ENCODE measurements around the gene NME4.

The NME4 gene

GRCh38 chr16:363766-364490, 33.1 kb upstream of the NME4 start:
- no peak for DNase-seq (ENCODE audit: low read depth)

DNA sequence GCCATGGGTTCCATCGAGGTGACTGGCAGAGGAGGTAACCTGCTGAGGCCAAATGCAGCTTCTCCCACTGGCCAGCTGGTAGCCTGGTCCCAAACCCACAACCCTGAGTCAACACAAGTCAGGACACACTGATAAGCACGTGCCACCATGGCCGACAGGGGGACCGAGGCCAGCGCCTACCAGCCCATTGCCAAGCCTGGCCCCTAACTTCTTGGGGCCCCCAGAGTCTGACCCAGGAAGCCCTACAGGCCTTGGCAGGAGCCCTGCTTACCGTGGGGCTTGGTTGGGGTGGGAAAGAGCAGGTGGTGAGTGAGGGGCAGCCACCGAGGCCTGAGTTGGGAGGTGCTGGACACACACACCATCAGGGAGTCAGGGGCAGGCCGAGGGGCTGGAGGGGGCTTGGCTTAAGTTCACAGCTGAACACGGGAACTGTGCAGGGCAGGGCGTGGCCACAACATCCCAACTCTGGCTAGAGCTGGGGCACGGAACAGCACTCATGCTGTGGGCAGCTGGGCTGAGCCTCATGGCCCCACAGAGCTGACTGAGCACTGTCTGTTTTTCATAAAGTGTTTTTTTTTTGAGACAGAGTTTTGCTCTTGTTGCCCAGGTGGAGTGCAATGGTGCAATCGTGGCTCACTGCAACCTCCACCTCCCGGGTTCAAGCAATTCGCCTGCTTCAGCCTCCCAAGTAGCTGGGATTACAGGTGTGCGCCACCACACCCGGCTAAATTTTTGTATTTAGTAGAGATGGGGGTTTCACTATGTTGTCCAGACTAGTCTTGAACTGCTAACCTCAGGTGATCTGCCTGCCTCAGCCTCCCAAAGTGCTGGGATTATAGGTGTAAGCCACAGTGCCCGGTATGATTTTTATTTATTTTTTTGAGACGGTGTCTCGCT, 32.2 kb upstream of the NME4 start:
- no peak for DNase-seq (ENCODE audit: low read depth)

GRCh38 chr16:366476-366875, 30.5 kb upstream of the NME4 start:
- no peak for DNase-seq (ENCODE audit: low read depth)

DNA sequence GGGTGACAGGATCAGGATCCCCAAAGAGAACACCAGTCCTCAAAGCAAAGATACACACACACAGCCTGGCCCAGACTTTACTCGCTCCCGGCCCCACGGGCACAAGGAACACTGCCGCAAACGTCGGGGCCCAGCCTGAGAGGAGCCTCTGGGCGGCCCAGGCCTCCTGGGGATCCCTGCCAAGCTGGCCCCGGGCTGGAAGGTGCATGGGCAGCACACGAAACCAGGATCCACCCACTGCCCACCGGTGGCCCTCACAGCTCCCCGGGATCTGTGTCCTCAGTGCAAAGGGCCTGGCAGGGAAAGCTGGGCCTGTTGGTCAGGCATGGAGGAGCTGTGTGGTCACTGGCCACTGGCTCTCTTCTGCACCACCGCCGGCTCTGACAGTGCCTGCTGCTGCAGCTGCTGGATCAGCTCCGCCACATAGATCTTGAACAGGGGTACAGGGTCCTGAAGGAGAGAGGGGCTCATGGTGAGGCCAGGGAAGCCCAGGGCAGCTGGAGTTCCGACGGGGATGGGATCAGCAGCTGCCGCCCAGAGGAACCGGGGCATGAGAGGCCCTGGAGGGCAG, 29.6 kb upstream of the NME4 start:
- no peak for DNase-seq (ENCODE audit: low read depth)

DNA sequence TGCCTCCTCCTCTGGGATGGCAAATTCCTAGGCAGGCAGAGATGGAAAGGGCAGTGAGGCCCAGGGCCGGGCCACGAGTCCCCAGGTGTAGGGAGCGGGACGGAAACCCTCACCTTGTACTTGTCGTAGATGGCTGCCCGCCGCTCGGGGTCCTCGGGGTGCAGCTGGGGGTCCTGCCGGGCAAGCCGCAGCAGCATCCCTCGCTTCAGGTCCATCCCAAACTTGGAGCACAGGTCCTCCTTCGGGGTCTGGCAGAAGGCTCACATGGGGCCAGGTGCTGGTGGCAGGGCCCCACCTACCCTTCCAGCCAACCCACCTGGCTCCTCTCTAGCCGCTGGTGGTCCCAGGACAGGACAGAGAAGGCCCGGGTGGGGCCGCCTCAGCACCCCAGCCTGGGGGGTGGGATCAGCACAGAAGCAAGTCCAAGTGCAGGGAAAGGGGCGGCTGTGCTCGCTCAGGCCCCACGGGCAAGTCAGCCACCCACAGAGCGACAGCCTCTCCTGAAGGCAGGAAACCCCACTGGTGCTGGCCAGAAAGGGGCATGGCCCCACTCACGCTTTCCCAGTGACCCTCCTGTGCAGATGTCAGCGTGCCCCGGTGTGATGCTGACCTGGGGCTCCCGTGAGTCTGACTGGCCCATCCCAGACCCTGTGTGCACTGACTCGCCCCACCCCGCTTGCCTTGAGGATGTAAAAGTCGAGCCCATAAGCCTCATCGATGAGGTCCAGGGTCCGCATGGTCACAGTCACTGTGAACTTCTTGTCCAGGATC, 28.4 kb upstream of the NME4 start:
- no peak for DNase-seq (ENCODE audit: low read depth)

- DNase-seq (ENCODE audit: low read depth) = no peak
Measured at GRCh38 chr16:369275-369865, 27.6 kb upstream of the NME4 start.

DNA sequence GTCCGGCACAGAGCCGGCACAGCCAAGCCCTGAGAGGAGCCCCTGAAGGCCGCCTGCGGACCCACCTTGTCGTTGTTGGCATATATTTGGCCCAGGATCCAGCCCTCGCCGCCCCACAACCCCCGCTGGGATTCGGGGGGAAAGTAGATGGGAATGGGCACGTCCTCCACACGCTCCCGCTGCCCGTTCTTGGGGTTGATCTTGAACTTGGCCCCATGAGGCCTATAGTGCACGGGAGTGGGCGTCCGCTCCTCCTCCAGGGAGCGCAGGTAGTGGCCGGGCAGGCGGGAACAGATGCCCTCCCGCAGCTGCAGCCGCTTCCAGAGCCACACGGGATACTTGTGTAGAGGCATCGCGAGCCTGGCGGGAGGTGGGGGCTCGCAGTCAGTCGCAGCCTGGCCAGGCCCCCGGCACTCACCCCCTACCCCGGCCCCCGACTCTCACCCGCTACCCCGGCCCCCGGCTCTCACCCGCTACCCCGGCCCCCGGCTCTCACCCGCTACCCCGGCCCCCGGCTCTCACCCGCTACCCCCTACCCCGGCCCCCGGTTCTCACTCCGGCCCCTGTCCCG, 27.0 kb upstream of the NME4 start:
- no peak for DNase-seq (ENCODE audit: low read depth)

DNA sequence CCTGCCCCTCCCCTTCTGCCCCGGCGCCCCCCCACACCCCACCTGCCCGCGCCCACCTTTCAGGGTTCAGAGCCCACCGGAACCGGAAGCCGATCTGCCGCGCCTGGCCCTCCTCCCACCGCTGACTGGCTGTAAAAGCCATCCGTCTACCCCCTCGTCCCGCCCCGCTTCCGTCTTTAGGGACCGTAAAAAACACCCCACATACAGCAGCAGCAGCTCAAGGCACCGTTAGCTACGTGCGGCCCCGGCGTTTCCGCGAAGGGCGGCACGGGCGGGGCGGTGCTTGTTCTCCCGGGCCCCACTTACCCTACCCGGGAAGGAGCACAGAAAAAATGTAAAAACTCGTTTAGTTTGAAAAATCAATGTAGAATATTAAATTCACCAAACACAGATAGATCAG, 26.6 kb upstream of the NME4 start, which contains the start of gene MRPL28:
MRPL28 (minus strand) TSS at position 96 of the 400 bp plus-strand sequence. CDS start 320 bp downstream, outside the sequence.
- peak; percentile 96 for DNase-seq (ENCODE audit: low read depth)

- no peak for DNase-seq (ENCODE audit: low read depth)
Measured at GRCh38 chr16:370979-371514, 26.0 kb upstream of the NME4 start.

- no peak for DNase-seq (ENCODE audit: low read depth)
Measured at GRCh38 chr16:371515-372301, 25.3 kb upstream of the NME4 start.

- DNase-seq (ENCODE audit: low read depth) = no peak
Measured at GRCh38 chr16:372302-372983, 24.6 kb upstream of the NME4 start.

GRCh38 chr16:373020-373598, 23.9 kb upstream of the NME4 start:
- no peak for DNase-seq (ENCODE audit: low read depth)

DNA sequence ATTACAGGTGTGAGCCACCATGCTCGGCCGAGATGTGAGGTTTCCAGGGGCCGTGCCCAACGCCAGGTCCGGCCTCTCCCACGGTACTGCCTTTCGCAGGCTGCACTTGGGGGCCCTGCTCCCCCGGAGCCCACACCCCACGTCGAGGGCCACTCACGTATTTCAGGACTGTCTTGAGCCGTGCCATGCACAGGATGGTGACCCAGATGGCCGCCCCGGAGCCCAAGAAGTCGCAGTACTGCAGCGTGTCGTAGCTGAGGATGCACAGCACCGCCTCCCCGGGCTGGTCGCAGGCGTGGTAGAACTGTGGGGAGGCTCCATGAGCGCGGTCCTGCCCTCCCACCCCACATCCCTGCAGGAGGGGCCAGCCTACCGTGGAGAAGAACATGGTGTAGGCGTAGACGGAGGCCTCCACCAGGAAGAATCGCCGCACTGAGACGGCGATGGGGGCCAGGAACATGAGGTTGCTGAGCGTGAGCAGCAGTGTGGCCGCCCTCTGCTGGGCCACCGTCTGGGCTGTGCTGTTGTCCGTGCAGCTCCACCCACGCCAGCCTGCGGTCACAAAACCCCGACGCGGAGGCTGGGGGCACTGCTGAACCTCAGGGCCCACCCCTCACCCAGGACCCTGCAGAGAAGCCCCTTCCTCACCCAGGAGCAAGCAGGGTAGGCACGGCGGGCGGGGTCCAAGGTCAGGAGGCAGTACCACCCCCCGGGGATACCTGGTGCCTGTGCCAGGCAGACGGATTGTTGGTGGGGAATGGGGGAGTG, 23.0 kb upstream of the NME4 start:
- no peak for DNase-seq (ENCODE audit: low read depth)

GRCh38 chr16:374616-374926, 22.4 kb upstream of the NME4 start:
- no peak for DNase-seq (ENCODE audit: low read depth)

GRCh38 chr16:375212-375611, 21.8 kb upstream of the NME4 start:
- DNase-seq (ENCODE audit: low read depth) = no peak

- DNase-seq (ENCODE audit: low read depth) = no peak
Measured at GRCh38 chr16:375927-376816, 20.8 kb upstream of the NME4 start.

- DNase-seq (ENCODE audit: low read depth) = no peak
Measured at GRCh38 chr16:376817-377418, 20.1 kb upstream of the NME4 start.
